Measurements from ENCODE around the gene CTIF. TPM values are rescaled to one million over a fixed set of nuclear protein-coding genes. Genes with fewer than 3 reads are reported as not detected.

Gene CTIF
- total RNA-seq, 1 donor, result 65.9 TPM

DNA sequence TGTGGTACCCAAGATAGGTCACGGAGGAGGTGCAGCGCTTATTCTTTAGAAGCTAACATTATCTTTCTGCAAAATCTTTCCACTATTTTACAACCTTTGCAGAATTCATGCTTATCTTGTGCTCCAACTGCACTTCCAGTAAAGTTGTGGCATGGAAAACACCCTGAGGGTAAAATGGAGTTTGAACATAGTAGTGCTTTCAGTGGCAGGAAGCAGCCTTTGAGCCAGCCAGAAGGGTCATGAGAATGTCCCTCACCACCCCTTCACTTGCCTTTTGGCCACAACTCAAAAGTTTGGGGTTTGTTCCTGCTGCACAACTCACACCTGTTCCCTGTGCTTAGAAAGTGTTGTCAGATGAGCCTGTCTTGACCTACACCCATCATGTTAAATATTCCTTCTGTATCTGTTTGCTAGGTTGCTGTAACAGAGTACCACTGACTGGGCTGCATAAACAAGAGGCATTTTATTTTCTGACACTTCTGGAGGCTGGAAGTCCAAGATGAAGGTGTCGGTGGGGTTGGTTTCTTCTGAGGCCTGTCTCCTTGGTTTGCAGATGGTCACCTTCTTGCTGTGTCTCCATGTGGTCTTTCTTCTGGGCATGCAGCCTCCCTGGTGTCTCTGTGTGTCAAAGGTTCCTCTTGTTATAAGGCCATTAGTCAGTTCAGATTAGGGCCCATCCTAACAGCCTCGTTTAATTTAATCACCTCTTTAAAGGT lies 217.8 kb downstream of the CTIF start:
- peaks cover 21% of the 10 kb centered on the region for H3K4me1 ChIP-seq (ENCODE audit: insufficient read depth, low read length)
- H2AFZ ChIP-seq (ENCODE audit: low read length), result no peak overlapping the region
- DNase-seq (ENCODE audit: insufficient read length, low spot score, missing footprints), result no peak
- H3K36me3 ChIP-seq (ENCODE audit: insufficient read depth, low read length), result peaks cover 29% of the 10 kb centered on the region
- no peak overlapping the region for H3K4me3 ChIP-seq (ENCODE audit: insufficient read depth, low read length)
- H3K27ac ChIP-seq (ENCODE audit: low read depth, low read length), result no peak overlapping the region
- H3K27me3 ChIP-seq (ENCODE audit: insufficient read depth, low read length), result no peaks in the 10 kb centered on the region
- TF ChIP-seq, protein P1, sequence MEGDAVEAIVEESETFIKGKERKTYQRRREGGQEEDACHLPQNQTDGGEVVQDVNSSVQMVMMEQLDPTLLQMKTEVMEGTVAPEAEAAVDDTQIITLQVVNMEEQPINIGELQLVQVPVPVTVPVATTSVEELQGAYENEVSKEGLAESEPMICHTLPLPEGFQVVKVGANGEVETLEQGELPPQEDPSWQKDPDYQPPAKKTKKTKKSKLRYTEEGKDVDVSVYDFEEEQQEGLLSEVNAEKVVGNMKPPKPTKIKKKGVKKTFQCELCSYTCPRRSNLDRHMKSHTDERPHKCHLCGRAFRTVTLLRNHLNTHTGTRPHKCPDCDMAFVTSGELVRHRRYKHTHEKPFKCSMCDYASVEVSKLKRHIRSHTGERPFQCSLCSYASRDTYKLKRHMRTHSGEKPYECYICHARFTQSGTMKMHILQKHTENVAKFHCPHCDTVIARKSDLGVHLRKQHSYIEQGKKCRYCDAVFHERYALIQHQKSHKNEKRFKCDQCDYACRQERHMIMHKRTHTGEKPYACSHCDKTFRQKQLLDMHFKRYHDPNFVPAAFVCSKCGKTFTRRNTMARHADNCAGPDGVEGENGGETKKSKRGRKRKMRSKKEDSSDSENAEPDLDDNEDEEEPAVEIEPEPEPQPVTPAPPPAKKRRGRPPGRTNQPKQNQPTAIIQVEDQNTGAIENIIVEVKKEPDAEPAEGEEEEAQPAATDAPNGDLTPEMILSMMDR (IDR thresholded peaks at IDR 0.05; ENCODE audit: extremely low read depth, low read depth, low read length), result no peak
- no peaks in the 10 kb centered on the region for H3K79me2 ChIP-seq (ENCODE audit: insufficient read depth, low read length)
- no peaks in the 10 kb centered on the region for H3K9me3 ChIP-seq (ENCODE audit: low read depth, low read length)
- no peak overlapping the region for H3K4me2 ChIP-seq (ENCODE audit: insufficient read depth, low read length)
- H4K20me1 ChIP-seq (ENCODE audit: insufficient read depth, low read length), result peaks cover 4% of the 10 kb centered on the region

GRCh38 chr18:48757367-48757766 lies 218.5 kb downstream of the CTIF start:
- Histone ChIP-seq H3K4me1 (ENCODE audit: insufficient read depth, low read length) (peaks cover 15% of the 10 kb centered on the region), H3K27ac (ENCODE audit: low read depth, low read length) (no peak overlapping the region), H2AFZ (ENCODE audit: low read length) (no peak overlapping the region), H3K27me3 (ENCODE audit: insufficient read depth, low read length) (no peaks in the 10 kb centered on the region), H3K9me3 (ENCODE audit: low read depth, low read length) (no peaks in the 10 kb centered on the region), H3K4me3 (ENCODE audit: insufficient read depth, low read length) (no peak overlapping the region), H3K36me3 (ENCODE audit: insufficient read depth, low read length) (peaks cover 36% of the 10 kb centered on the region), H3K4me2 (ENCODE audit: insufficient read depth, low read length) (no peak overlapping the region), H4K20me1 (ENCODE audit: insufficient read depth, low read length) (peaks cover 7% of the 10 kb centered on the region), H3K79me2 (ENCODE audit: insufficient read depth, low read length) (no peaks in the 10 kb centered on the region)
- TF ChIP-seq, protein P1 (IDR thresholded peaks at IDR 0.05; ENCODE audit: extremely low read depth, low read depth, low read length), result no peak
- DNase-seq (ENCODE audit: insufficient read length, low spot score, missing footprints), result no peak

DNA sequence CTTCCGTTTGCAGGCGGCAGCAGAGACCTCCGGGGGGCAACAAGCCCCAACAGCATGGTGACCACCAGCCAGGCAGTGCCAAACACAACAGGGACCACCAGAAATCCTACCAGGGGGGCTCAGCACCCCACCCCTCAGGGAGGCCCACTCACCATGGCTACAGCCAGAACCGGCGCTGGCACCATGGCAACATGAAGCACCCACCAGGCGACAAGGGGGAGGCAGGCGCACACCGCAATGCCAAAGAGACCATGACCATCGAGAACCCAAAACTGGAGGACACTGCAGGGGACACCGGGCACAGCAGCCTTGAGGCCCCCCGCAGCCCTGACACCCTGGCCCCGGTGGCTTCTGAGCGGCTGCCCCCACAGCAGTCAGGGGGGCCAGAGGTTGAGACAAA lies 219.1 kb downstream of the CTIF start:
- Histone ChIP-seq H2AFZ (ENCODE audit: low read length) (no peak overlapping the region), H3K4me1 (ENCODE audit: insufficient read depth, low read length) (peaks cover 9% of the 10 kb centered on the region), H3K4me2 (ENCODE audit: insufficient read depth, low read length) (no peak overlapping the region), H3K79me2 (ENCODE audit: insufficient read depth, low read length) (no peaks in the 10 kb centered on the region), H3K27ac (ENCODE audit: low read depth, low read length) (no peak overlapping the region), H3K36me3 (ENCODE audit: insufficient read depth, low read length) (peaks cover 39% of the 10 kb centered on the region), H3K27me3 (ENCODE audit: insufficient read depth, low read length) (no peaks in the 10 kb centered on the region), H3K4me3 (ENCODE audit: insufficient read depth, low read length) (no peak overlapping the region), H3K9me3 (ENCODE audit: low read depth, low read length) (no peaks in the 10 kb centered on the region), H4K20me1 (ENCODE audit: insufficient read depth, low read length) (peaks cover 7% of the 10 kb centered on the region)
- no peak for DNase-seq (ENCODE audit: insufficient read length, low spot score, missing footprints)
- TF ChIP-seq, protein P1 (IDR thresholded peaks at IDR 0.05; ENCODE audit: extremely low read depth, low read depth, low read length), result no peak

DNA sequence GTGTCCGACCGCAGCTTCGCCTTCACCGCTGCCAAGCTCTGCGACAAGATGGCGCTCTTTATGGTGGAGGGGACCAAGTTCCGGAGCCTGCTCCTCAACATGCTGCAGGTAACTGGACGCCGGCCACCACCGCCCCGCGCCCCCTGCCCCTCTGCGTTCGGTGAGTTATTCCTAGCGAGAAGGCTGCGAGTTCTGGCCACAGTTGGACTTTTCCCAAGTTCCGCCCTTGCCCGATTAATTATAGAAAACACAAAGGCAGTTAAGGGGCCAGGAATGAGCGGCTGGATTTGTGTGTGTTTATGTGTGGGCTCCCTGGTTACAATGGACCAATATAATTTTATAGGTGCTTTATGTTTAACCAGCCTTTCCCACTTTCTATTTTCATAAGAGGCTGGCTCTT lies 222.8 kb downstream of the CTIF start:
- no peak overlapping the region for H3K4me2 ChIP-seq (ENCODE audit: insufficient read depth, low read length)
- no peaks in the 10 kb centered on the region for H3K27me3 ChIP-seq (ENCODE audit: insufficient read depth, low read length)
- TF ChIP-seq, protein P1 (IDR thresholded peaks at IDR 0.05; ENCODE audit: extremely low read depth, low read depth, low read length), result no peak
- no peak overlapping the region for H3K4me3 ChIP-seq (ENCODE audit: insufficient read depth, low read length)
- H2AFZ ChIP-seq (ENCODE audit: low read length), result no peak overlapping the region
- no peak for DNase-seq (ENCODE audit: insufficient read length, low spot score, missing footprints)
- peaks cover 7% of the 10 kb centered on the region for H4K20me1 ChIP-seq (ENCODE audit: insufficient read depth, low read length)
- no peak overlapping the region for H3K27ac ChIP-seq (ENCODE audit: low read depth, low read length)
- peaks cover 3% of the 10 kb centered on the region for H3K4me1 ChIP-seq (ENCODE audit: insufficient read depth, low read length)
- no peaks in the 10 kb centered on the region for H3K9me3 ChIP-seq (ENCODE audit: low read depth, low read length)
- H3K79me2 ChIP-seq (ENCODE audit: insufficient read depth, low read length), result no peaks in the 10 kb centered on the region
- peaks cover 50% of the 10 kb centered on the region for H3K36me3 ChIP-seq (ENCODE audit: insufficient read depth, low read length)
